ENCODE data around the gene OCA2. TPM values are rescaled to one million over a fixed set of nuclear protein-coding genes. Genes with fewer than 3 reads are reported as not detected.

OCA2 gene
- polyA plus RNA-seq, 3 donors = not detected

DNA sequence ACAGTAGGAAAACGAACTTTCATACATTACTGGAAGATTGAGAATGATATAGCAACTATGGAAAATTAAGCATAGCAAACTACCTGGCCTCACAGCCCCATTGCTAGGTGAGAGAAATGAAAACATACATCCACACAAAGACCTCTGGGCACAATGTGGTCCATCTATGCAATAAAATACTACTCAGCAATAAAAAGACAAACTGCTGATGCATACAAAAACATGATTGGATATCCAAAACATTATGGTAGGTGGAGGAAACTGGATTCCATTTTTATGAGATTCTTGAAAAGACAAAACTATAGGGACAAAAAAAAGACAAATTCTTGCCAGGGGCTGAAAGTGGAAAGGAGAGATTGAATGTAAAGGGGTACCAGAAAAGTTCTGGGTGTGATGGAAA is 308.8 kb downstream of the OCA2 start:
- DNase-seq = no peak
- H3K36me3 ChIP-seq (replicated peaks in 1 of 2; ENCODE audit: control insufficient read depth in 1 of 2, insufficient read depth in 2 of 2, low read length in 2 of 2) = no peaks in the 10 kb centered on the region
- intact Hi-C loops (cut with micrococcal nuclease) = no loop called here
- H2AFZ ChIP-seq (ENCODE audit: insufficient read depth, low read depth, low read length, poor library complexity, severe bottlenecking) = no peak overlapping the region
- no peaks in the 10 kb centered on the region for H3K27me3 ChIP-seq (ENCODE audit: control insufficient read depth in 2 of 2, insufficient read depth in 2 of 2, low read length in 2 of 2)
- H3K9ac ChIP-seq (ENCODE audit: insufficient read depth, low read length, poor library complexity, severe bottlenecking) = no peak overlapping the region
- Mint-ChIP-seq H3K27me3 (ENCODE audit: low read depth in 3 of 3) (no peaks in the 10 kb centered on the region), H3K4me3 (no peak overlapping the region), H3K4me1 (no peaks in the 10 kb centered on the region), H3K27ac (no peak overlapping the region), H3K9me3 (peaks cover 4 to 26% (median 8%) of the 10 kb centered on the region in 7 donors), H3K36me3 (no peaks in the 10 kb centered on the region)
- no peak overlapping the region for H3K27ac ChIP-seq (ENCODE audit: low read depth in 1 of 2, low read length in 2 of 2)
- TF ChIP-seq, protein P1, sequence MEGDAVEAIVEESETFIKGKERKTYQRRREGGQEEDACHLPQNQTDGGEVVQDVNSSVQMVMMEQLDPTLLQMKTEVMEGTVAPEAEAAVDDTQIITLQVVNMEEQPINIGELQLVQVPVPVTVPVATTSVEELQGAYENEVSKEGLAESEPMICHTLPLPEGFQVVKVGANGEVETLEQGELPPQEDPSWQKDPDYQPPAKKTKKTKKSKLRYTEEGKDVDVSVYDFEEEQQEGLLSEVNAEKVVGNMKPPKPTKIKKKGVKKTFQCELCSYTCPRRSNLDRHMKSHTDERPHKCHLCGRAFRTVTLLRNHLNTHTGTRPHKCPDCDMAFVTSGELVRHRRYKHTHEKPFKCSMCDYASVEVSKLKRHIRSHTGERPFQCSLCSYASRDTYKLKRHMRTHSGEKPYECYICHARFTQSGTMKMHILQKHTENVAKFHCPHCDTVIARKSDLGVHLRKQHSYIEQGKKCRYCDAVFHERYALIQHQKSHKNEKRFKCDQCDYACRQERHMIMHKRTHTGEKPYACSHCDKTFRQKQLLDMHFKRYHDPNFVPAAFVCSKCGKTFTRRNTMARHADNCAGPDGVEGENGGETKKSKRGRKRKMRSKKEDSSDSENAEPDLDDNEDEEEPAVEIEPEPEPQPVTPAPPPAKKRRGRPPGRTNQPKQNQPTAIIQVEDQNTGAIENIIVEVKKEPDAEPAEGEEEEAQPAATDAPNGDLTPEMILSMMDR (IDR thresholded peaks at IDR 0.05) = no peak
- no CpG with 5 or more reads among the region's 1 CpG for WGBS (ENCODE audit: insufficient coverage)
- H3K4me2 ChIP-seq (replicated peaks; ENCODE audit: extremely low read depth, low read length, poor library complexity, severe bottlenecking) = no peak overlapping the region
- no peaks in the 10 kb centered on the region for H3K79me2 ChIP-seq (ENCODE audit: insufficient read depth, low read length)
- H3K9me3 ChIP-seq (replicated peaks in 1 of 2; ENCODE audit: control insufficient read depth in 1 of 2, insufficient read depth in 1 of 2, low read length in 2 of 2) = peaks cover 14 to 27% of the 10 kb centered on the region in 2 donors
- H4K20me1 ChIP-seq (ENCODE audit: insufficient read depth, low read length) = no peaks in the 10 kb centered on the region
- H3K4me1 ChIP-seq (ENCODE audit: control insufficient read depth in 1 of 2, insufficient read depth in 2 of 2, low read length in 2 of 2) = no peaks in the 10 kb centered on the region
- H3K4me3 ChIP-seq (replicated peaks in 1 of 3; ENCODE audit: low read depth in 2 of 3, low read length in 3 of 3) = no peak overlapping the region

DNA sequence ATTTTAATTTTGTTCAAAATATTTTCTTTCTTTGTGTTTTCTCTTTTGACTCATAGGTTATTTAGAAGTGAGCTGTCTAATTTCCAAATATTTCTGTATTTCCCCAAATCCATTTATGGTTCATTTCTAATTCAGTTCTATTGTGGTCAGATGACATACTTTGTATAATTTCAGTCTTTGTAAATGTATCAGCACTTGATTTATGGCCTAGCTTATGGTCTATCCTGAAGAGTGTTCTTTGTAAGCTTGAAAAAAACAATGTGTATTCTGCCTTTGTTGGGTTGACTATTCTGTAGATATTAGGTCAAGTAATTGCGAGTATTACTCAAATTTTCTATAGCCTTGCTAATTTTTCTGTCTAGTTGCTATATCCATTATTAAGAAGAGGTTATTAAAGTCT is 311.2 kb downstream of the OCA2 start:
- no peaks in the 10 kb centered on the region for H3K4me1 Mint-ChIP-seq
- H3K4me3 Mint-ChIP-seq = no peak overlapping the region
- H3K27me3 Mint-ChIP-seq (ENCODE audit: low read depth in 3 of 3) = no peaks in the 10 kb centered on the region

More for the DNA sequence above, 311.2 kb downstream of the OCA2 start:
- H3K9me3 ChIP-seq (replicated peaks in 1 of 2; ENCODE audit: control insufficient read depth in 1 of 2, insufficient read depth in 1 of 2, low read length in 2 of 2) = peaks cover 18 to 22% of the 10 kb centered on the region in 2 donors
- H3K36me3 Mint-ChIP-seq = no peaks in the 10 kb centered on the region
- H2AFZ ChIP-seq (ENCODE audit: insufficient read depth, low read depth, low read length, poor library complexity, severe bottlenecking) = no peak overlapping the region
- WGBS (ENCODE audit: insufficient coverage) = no CpG with 5 or more reads among the region's 1 CpG
- H4K20me1 ChIP-seq (ENCODE audit: insufficient read depth, low read length) = no peaks in the 10 kb centered on the region
- H3K27ac ChIP-seq (ENCODE audit: low read depth in 1 of 2, low read length in 2 of 2) = no peak overlapping the region
- no peaks in the 10 kb centered on the region for H3K4me1 ChIP-seq (ENCODE audit: control insufficient read depth in 1 of 2, insufficient read depth in 2 of 2, low read length in 2 of 2)
- no peak overlapping the region for H3K4me2 ChIP-seq (replicated peaks; ENCODE audit: extremely low read depth, low read length, poor library complexity, severe bottlenecking)
- H3K9me3 Mint-ChIP-seq = peaks cover 2 to 15% (median 9%) of the 10 kb centered on the region in 7 donors
- H3K27ac Mint-ChIP-seq = no peak overlapping the region
- H3K36me3 ChIP-seq (replicated peaks in 1 of 2; ENCODE audit: control insufficient read depth in 1 of 2, insufficient read depth in 2 of 2, low read length in 2 of 2) = no peaks in the 10 kb centered on the region
- DNase-seq = no peak
- TF ChIP-seq, protein P1 (IDR thresholded peaks at IDR 0.05) = no peak
- no peak overlapping the region for H3K9ac ChIP-seq (ENCODE audit: insufficient read depth, low read length, poor library complexity, severe bottlenecking)
- H3K79me2 ChIP-seq (ENCODE audit: insufficient read depth, low read length) = no peaks in the 10 kb centered on the region
- intact Hi-C loops (cut with micrococcal nuclease) = no loop called here
- no peaks in the 10 kb centered on the region for H3K27me3 ChIP-seq (ENCODE audit: control insufficient read depth in 2 of 2, insufficient read depth in 2 of 2, low read length in 2 of 2)
- no peak overlapping the region for H3K4me3 ChIP-seq (replicated peaks in 1 of 3; ENCODE audit: low read depth in 2 of 3, low read length in 3 of 3)
